Ammon's horn (tissue), 1 donor: ENCODE data around the gene MLLT3.
A peak's percentile ranks its signal among the peaks of the same experiment; 100 is the strongest.

Experiments used
- DNase-seq: peaks from one replicate; pipeline ENCODE4 v3.0.0-alpha.2; 2016; ENCODE audit warnings: low spot score

Gene MLLT3

GRCh38 chr9:20476912-20477521 is 145.3 kb downstream of the MLLT3 start:
- DNase-seq = no peak

GRCh38 chr9:20474496-20474895 is 147.8 kb downstream of the MLLT3 start:
- no peak for DNase-seq

GRCh38 chr9:20473515-20474013 is 148.7 kb downstream of the MLLT3 start:
- no peak for DNase-seq

GRCh38 chr9:20472342-20473045 is 149.8 kb downstream of the MLLT3 start:
- no peak for DNase-seq

- no peak for DNase-seq
These were observed 155.8 kb downstream of the MLLT3 start for GRCh38 chr9:20466328-20467008.

GRCh38 chr9:20464242-20464641 is 158.1 kb downstream of the MLLT3 start:
- no peak for DNase-seq

GRCh38 chr9:20463823-20464222 is 158.5 kb downstream of the MLLT3 start:
- no peak for DNase-seq

GRCh38 chr9:20462410-20462809 is 159.9 kb downstream of the MLLT3 start:
- no peak for DNase-seq

- DNase-seq = no peak
These were observed 175.0 kb downstream of the MLLT3 start for GRCh38 chr9:20447291-20447690.

GRCh38 chr9:20446248-20446647 is 176.1 kb downstream of the MLLT3 start:
- no peak for DNase-seq

GRCh38 chr9:20442461-20443319 is 179.6 kb downstream of the MLLT3 start:
- peak; percentile 18 for DNase-seq

- no peak for DNase-seq
These were observed 180.4 kb downstream of the MLLT3 start for GRCh38 chr9:20441711-20442423.

- DNase-seq = no peak
These were observed 181.1 kb downstream of the MLLT3 start for GRCh38 chr9:20441166-20441565.

- DNase-seq = no peak
These were observed 184.8 kb downstream of the MLLT3 start for GRCh38 chr9:20437476-20437875.

- DNase-seq = no peak
These were observed 185.7 kb downstream of the MLLT3 start for GRCh38 chr9:20436476-20437195.

GRCh38 chr9:20428976-20429375 is 193.3 kb downstream of the MLLT3 start:
- DNase-seq = no peak

- DNase-seq = no peak
These were observed 194.9 kb downstream of the MLLT3 start for GRCh38 chr9:20427359-20427758.

GRCh38 chr9:20426019-20426418 is 196.3 kb downstream of the MLLT3 start:
- no peak for DNase-seq

- peak; percentile 15 for DNase-seq
These were observed 202.8 kb downstream of the MLLT3 start for GRCh38 chr9:20419533-20419932.

- no peak for DNase-seq
These were observed 203.8 kb downstream of the MLLT3 start for GRCh38 chr9:20418485-20418884.
